Astrocyte of the spinal cord (primary cell): ENCODE measurements around the gene CYP19A1.
A peak's percentile ranks its signal among the peaks of the same experiment; 100 is the strongest.

Source experiments
- DNase-seq: peaks from one replicate; pipeline ENCODE4 v3.0.0; 2011; ENCODE audit warnings: low read depth, low spot score
- H3K4me3 ChIP-seq: 2 replicates; pipeline ENCODE4 v1.5.1; 2011; ENCODE audit warnings: low read depth, mild to moderate bottlenecking, low read length, moderate library complexity
- in situ Hi-C: cut with HindIII; loops from 2 replicates; pipeline ENCODE4 v1.10.0; 2017; ENCODE audit warnings: low sequenced_read_pairs
- TF ChIP-seq, protein P1 (sequence below): IDR thresholded peaks from 2 replicates; pipeline ENCODE4 v1.5.1; 2012; ENCODE audit warnings: low read depth, mild to moderate bottlenecking, low read length, inconsistent platforms

CYP19A1 gene

DNA sequence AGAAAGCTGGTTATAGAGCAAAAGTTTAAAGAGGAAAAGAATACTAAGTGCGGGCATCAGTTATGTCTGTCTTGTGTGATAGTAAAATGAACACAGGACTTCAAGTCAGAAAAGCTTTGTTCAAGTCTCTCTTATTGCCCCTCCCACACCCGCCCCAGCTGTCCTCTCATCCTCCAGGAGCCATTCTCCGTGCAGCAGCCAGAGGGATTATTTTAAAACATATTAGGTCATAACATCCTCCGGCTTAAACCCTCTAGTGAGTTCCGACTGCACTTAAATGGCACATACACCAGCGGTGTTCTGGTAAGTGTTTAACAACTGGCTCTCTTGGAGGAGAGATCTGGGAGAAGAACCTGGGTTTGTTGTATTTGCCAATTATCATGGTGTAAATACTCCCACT, 138.9 kb downstream of the CYP19A1 start:
- DNase-seq = no peak
- in situ Hi-C loops = no loop called here
- no peak overlapping the region for H3K4me3 ChIP-seq
- TF ChIP-seq, protein P1, sequence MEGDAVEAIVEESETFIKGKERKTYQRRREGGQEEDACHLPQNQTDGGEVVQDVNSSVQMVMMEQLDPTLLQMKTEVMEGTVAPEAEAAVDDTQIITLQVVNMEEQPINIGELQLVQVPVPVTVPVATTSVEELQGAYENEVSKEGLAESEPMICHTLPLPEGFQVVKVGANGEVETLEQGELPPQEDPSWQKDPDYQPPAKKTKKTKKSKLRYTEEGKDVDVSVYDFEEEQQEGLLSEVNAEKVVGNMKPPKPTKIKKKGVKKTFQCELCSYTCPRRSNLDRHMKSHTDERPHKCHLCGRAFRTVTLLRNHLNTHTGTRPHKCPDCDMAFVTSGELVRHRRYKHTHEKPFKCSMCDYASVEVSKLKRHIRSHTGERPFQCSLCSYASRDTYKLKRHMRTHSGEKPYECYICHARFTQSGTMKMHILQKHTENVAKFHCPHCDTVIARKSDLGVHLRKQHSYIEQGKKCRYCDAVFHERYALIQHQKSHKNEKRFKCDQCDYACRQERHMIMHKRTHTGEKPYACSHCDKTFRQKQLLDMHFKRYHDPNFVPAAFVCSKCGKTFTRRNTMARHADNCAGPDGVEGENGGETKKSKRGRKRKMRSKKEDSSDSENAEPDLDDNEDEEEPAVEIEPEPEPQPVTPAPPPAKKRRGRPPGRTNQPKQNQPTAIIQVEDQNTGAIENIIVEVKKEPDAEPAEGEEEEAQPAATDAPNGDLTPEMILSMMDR = no peak

DNA sequence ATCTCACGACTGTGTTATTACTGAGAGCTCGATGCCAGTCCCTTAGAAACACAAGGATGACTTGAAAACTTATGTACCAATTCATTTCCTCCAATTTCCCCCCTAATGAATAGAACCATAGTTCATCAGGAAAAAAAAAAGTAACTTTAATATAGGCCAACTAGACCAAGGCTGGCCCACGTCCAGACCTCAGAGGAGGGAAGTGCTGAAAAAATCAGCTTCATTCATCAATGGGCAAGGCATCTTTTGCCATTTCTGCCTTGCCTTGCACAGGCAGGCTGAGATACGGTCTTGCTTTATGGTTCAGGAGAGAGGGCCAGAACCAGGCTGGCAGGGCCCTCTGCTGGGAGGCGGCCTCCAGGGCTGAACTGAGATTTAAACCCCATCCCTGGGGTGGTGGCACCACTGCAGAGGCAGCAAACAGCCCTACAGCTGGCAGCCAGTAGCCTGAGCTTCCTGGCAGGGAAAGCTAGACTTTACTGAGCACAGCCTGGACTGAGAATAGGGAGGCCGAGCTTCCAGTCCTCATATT, 139.6 kb downstream of the CYP19A1 start:
- TF ChIP-seq, protein P1 = peak; percentile 3
- in situ Hi-C loops = no loop called here
- H3K4me3 ChIP-seq = no peak overlapping the region
- DNase-seq = no peak

DNA sequence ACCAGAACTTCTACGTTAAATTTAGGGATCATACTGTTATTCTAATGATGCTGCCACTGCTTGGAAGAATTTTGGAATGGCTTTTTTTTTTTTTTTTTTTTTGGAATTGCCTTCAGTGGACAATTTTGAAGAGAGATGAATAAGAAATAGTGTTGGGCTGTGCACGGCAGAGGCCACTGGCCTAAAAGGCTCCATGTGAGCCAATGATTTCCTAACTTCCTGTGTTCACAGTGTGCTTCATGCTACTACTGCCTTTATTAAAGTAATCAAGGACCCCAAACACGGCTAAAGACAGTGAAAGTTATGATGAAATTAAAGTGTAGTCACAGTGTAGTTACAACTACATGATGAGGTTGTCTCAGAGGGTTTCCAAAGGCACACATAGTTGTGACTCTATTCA, 142.9 kb downstream of the CYP19A1 start:
- in situ Hi-C loops = no loop called here
- no peak for DNase-seq
- TF ChIP-seq, protein P1 = no peak
- no peak overlapping the region for H3K4me3 ChIP-seq

DNA sequence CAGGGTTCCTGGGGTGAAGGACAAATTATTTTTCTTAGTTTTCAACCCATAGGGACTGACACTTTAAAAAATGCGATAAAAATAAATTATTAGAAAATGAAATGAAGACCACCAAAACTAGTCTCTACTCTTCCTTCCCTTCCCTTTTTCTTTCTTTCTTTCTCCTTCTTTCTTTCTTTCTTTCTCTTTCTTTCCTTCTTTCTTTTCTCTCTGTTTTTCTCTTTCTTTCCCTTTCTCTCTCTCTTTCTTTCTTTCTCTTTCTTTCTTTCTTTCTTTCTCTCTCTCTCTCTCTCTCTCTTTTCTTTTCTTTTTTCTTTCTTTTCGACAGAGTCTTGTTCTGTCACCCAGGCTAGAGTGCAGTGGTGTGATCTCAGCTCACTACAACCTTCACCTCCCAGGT, 144.4 kb downstream of the CYP19A1 start:
- in situ Hi-C loops = no loop called here
- TF ChIP-seq, protein P1 = no peak
- H3K4me3 ChIP-seq = no peak overlapping the region
- DNase-seq = no peak

DNA sequence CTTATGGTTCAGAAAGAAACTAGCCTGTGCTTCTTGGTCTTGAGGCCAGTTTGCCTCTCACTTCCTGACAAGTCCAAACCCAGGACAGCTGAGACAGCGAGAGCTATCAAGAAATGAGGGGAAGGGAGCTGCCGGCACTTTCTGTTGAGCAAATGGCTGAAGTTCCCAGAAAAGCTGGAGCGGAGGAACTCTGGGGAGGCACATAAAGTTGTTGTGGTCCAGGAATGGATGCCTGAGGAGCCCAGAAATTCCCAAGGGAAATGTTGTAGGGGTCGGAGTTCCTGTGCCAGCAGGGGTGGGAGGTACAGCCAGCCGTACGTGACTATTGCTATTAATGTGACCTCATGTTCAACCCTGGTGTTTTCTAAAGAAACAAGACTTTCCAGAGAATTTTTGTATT, 144.9 kb downstream of the CYP19A1 start:
- TF ChIP-seq, protein P1 = no peak
- in situ Hi-C loops = no loop called here
- peak; percentile 17 for DNase-seq
- H3K4me3 ChIP-seq = no peak overlapping the region

DNA sequence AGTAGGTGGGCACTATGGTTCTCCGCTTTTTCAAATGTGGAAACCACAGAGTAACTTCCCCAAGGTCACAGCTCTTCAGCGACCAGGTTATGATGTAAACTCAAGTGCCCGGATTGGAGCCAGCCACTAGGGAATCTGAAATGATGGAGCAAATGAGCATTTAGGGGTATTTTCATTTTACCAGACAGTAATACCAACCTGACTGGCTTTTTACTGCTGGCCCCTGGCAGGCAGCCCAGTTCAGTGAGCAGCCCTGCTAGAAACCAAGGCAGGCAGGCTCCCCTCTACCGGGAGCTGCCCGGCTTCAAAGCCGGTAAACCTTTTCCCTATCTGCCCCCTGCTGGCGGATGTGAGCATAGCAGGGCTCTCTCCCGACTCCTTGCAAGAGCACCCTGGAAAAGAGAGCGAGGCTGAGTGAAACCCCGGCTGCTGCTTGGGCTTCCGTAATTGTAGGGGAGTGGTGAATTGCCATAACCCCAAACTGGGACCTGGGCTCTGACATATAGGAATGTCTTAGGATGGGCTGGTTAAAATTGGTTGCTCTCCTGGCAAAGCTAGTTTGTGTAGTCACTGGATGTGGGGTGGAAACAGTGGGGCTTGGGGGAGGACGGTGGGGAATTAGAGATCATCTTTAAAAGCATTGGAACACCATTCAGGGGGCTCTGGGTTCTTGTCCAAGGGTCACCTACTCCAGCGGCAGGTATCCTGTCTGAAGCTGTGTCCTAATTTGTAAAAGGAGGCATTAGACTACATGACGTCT, 145.7 kb downstream of the CYP19A1 start:
- peak; percentile 90 for DNase-seq
- TF ChIP-seq, protein P1 = peak; percentile 97
- in situ Hi-C loops = no loop called here
- H3K4me3 ChIP-seq = no peak overlapping the region
